HEK293T (cell line): ENCODE measurements around the gene SARS1.

ENCODE experiments used
- CTCF ChIA-PET: fragments of 350-600 bp; formaldehyde crosslinking; extraction: SDS; loops from one replicate; lab custom pipeline; 2021; ENCODE audit warnings: antibody characterized with exemption, inconsistent platforms; lab: Yijun Ruan, JAX
- POLR2A ChIA-PET: fragments of 350-600 bp; formaldehyde crosslinking; extraction: SDS; loops from one replicate; lab custom pipeline; 2020; ENCODE audit warnings: antibody characterized with exemption, inconsistent platforms; lab: Yijun Ruan, JAX
- DNase-seq: peaks from one replicate; pipeline ENCODE4 v3.0.0; 2012; ENCODE audit warnings: mixed read lengths; ENCODE audit errors: extremely low spot score
- ARNT ChIP-seq: fragments of 450-650 bp; IDR thresholded peaks from 2 replicates; pipeline ENCODE4 v1.6.1; 2017; ENCODE audit warnings: mild to moderate bottlenecking
- BHLHE40 ChIP-seq: fragments of 450-650 bp; IDR thresholded peaks from 2 replicates; pipeline ENCODE4 v1.6.1; 2016; ENCODE audit warnings: mild to moderate bottlenecking, moderate library complexity, borderline replicate concordance
- CTBP1 ChIP-seq: fragments of 450-650 bp; IDR thresholded peaks from 2 replicates; pipeline ENCODE4 v1.6.1; 2016; ENCODE audit warnings: borderline replicate concordance
- ELF4 ChIP-seq: fragments of 450-650 bp; IDR thresholded peaks from 2 replicates; pipeline ENCODE4 v1.6.1; 2017; ENCODE audit warnings: antibody characterized with exemption
- FOXA1 ChIP-seq: fragments of 450-650 bp; IDR thresholded peaks from 2 replicates; pipeline ENCODE4 v1.6.1; 2016; ENCODE audit warnings: mild to moderate bottlenecking
- FOXK2 ChIP-seq: fragments of 450-650 bp; IDR thresholded peaks from 2 replicates; pipeline ENCODE4 v1.6.1; 2016; ENCODE audit warnings: mild to moderate bottlenecking
- FOXM1 ChIP-seq: fragments of 450-650 bp; IDR thresholded peaks from 2 replicates; pipeline ENCODE4 v1.6.1; 2017; ENCODE audit warnings: mild to moderate bottlenecking, borderline replicate concordance
- HDGF ChIP-seq: fragments of 450-650 bp; IDR thresholded peaks from 2 replicates; pipeline ENCODE4 v1.6.1; 2017; ENCODE audit warnings: antibody characterized with exemption, borderline replicate concordance
- L3MBTL2 ChIP-seq: fragments of 450-650 bp; conservative IDR thresholded peaks from 2 replicates; pipeline ENCODE4 v1.6.1; 2016; ENCODE audit warnings: mild to moderate bottlenecking
- LEF1 ChIP-seq: fragments of 450-650 bp; IDR thresholded peaks from 2 replicates; pipeline ENCODE4 v1.6.1; 2017; ENCODE audit warnings: mild to moderate bottlenecking, borderline replicate concordance
- NFRKB ChIP-seq: fragments of 450-650 bp; IDR thresholded peaks from 2 replicates; pipeline ENCODE4 v1.6.1; 2016; ENCODE audit warnings: mild to moderate bottlenecking, moderate library complexity
- SP1 ChIP-seq: fragments of 450-650 bp; IDR thresholded peaks from 2 replicates; pipeline ENCODE4 v1.6.1; 2017
- SUZ12 ChIP-seq: fragments of 450-650 bp; IDR thresholded peaks from 2 replicates; pipeline ENCODE4 v1.6.1; 2016; ENCODE audit warnings: mild to moderate bottlenecking
- TARDBP ChIP-seq: fragments of 450-650 bp; IDR thresholded peaks from 2 replicates; pipeline ENCODE4 v1.6.1; 2016
- ZNF384 ChIP-seq: fragments of 450-650 bp; IDR thresholded peaks from 2 replicates; pipeline ENCODE4 v1.6.1; 2016
- TF ChIP-seq, protein P1 (sequence below): fragments of 450-650 bp; IDR thresholded peaks from 2 replicates; pipeline ENCODE4 v1.6.1; 2016

SARS1 gene

DNA sequence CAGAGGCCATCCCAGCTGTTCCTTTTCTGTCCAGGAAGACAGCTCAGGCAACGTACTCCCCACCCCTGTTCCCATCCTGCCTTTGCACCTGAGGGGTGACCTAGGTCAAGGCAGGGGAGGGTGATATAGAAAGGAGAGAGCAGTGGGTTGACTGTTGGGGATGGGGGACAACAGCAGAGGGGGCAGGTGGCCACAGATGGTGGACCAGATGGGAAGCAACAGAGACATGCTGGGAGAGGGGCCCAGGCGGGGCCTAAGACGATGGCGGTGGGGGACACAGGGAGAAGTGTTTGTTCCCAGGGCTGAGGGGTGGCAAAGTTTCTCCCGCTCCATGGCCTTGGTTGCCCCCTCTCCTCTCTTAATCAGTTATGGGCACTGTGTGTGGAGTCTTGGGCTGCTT lies 42.0 kb downstream of the SARS1 start:
- ChIA-PET POLR2A (interaction anchor here (2.1 kb wide), 1 partner anchor 42 kb away, joined by 11 read pairs; the partner anchor contains the start of gene SARS1), CTCF (no interaction called here)
- no peak for DNase-seq
- TF ChIP-seq L3MBTL2 (no peak), SP1 (no peak), SUZ12 (no peak), ARNT (no peak), ZNF384 (no peak)
- TF ChIP-seq, protein P1, sequence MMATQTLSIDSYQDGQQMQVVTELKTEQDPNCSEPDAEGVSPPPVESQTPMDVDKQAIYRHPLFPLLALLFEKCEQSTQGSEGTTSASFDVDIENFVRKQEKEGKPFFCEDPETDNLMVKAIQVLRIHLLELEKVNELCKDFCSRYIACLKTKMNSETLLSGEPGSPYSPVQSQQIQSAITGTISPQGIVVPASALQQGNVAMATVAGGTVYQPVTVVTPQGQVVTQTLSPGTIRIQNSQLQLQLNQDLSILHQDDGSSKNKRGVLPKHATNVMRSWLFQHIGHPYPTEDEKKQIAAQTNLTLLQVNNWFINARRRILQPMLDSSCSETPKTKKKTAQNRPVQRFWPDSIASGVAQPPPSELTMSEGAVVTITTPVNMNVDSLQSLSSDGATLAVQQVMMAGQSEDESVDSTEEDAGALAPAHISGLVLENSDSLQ: no peak

DNA sequence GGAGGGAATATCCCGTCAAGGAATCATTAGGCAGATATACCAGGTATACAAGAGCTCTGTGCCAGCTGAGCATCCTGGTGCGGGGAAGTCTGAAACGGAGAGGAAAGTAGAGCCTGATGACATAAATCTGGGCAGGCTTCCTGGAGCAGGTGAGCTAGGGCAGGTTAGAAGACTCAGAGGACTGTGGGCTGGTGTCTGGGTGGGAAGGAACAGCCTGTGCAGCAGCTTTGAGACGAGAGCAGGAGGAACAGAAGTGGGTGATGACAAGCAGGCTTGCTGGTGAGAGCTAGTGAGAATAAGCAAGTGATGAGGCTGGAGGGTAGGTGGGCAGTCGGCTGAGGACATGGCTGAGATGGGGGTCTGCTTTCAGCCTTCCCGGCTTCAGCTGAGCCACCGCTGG lies 42.4 kb downstream of the SARS1 start:
- TF ChIP-seq ZNF384: no peak
- no peak for TF ChIP-seq LEF1
- no peak for TF ChIP-seq L3MBTL2
- no peak for TF ChIP-seq SUZ12
- no peak for TF ChIP-seq FOXM1
- no peak for TF ChIP-seq CTBP1
- TF ChIP-seq TARDBP: no peak
- no peak for TF ChIP-seq FOXK2
- TF ChIP-seq SP1: no peak
- TF ChIP-seq ELF4: no peak
- no peak for TF ChIP-seq NFRKB
- no peak for TF ChIP-seq HDGF
- no peak for TF ChIP-seq FOXA1
- TF ChIP-seq, protein P1: no peak
- no peak for TF ChIP-seq BHLHE40
- no peak for TF ChIP-seq ARNT
- no peak for DNase-seq
- ChIA-PET CTCF (interaction anchor here (0.5 kb wide), 1 partner anchor 176 kb away, joined by 4 read pairs; no protein-coding TSS in a partner anchor), POLR2A (interaction anchor here (1.8 to 2.1 kb wide), 2 partner anchors 42 to 142 kb away, joined by 5 to 11 read pairs; partner anchors contain the start of genes SARS1 and SORT1)

DNA sequence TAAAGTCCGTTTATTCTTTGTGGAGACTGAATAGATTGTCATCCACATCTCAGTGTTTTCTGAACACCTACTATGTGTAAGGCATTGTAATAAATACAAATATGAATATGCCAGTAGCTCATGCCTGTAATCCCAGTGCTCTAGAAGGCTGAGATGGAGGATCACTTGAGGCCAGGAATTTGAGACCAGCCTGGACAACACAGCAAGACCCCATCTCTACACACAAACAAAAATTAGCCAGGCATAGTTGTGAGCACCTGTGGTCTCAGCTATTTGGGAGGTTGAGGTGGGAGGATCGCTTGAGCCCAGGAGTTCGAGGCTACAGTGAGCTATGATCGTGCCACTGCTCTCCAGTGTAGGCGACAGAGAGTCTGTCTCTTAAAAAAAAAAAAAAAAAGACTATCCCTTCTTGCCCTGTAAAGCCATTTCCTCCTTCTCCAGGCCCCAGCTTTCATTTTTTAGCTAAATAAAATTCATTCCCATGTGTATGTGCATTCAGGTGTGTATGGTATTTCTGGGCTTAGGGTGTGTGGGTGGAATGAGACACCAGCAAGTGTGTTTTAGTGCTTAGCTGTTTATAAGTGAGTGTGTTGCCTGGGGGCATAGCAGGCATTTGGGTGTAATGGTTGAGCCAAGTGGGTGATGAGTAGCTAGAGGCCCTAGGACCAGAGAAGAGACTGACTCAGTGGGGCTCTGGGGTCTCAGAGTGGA lies 43.4 kb downstream of the SARS1 start:
- DNase-seq: no peak
- ChIA-PET CTCF (interaction anchor here (0.5 to 0.7 kb wide), 2 partner anchors 275 to 289 kb away, joined by 3 read pairs; no protein-coding TSS in a partner anchor), POLR2A (interaction anchor here (0.6 to 2.1 kb wide), 3 partner anchors 20 to 141 kb away, joined by 3 to 11 read pairs (median 5); partner anchors contain the start of genes SARS1 and SORT1)
- no peak for TF ChIP-seq BHLHE40
- TF ChIP-seq FOXM1: no peak
- no peak for TF ChIP-seq SP1
- no peak for TF ChIP-seq ARNT
- no peak for TF ChIP-seq FOXK2
- TF ChIP-seq HDGF: no peak
- TF ChIP-seq ZNF384: no peak
- TF ChIP-seq TARDBP: no peak
- TF ChIP-seq SUZ12: no peak

DNA sequence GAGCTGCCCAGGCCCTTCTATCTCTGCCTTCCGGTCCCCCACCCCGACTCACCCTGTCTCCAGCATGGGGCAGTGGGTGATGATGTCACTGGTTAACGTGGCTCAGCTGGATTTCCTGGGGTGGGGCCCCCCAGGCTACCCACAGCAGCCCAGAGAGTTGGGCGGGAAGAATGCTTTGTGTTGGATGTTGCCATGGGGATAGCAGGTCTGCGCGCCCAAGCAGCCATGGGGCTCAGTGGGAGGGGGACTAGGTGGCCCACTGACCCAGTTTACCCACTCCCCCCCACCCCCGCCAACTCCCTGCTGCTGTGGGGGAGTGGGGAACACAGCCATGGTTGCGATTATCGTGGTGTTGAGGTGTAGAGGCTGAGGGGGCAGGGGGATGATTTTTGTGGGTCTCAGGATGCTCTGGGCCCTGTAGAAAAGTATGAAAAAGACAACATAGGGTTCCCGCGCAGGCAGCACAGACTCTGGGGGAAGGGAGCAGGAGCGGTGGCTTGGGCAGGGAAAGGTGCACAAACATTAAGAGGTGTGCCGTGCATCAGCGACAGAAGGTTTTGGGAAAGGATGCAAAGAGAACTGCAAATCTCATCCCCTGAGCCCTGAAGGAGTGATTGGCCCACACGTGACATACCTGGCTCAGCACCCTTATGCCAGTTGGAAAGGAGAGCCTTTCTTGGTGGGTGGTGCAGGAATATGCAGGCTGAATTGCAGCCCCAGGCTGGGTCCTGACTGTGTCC lies 44.1 kb downstream of the SARS1 start:
- TF ChIP-seq FOXA1 (no peak), NFRKB (no peak), TARDBP (no peak), FOXM1 (no peak), ZNF384 (no peak), FOXK2 (no peak), ELF4 (no peak), BHLHE40 (no peak), HDGF (no peak), SP1 (no peak), SUZ12 (no peak), CTBP1 (no peak), ARNT (no peak), LEF1 (no peak), L3MBTL2 (no peak)
- TF ChIP-seq, protein P1: no peak
- DNase-seq: no peak
- POLR2A ChIA-PET: interaction anchor here (1.8 to 2.1 kb wide), 2 partner anchors 44 to 140 kb away, joined by 5 to 11 read pairs; partner anchors contain the start of genes SARS1 and SORT1
- CTCF ChIA-PET: interaction anchor here (0.6 kb wide), 1 partner anchor 64 kb away, joined by 3 read pairs; no protein-coding TSS in a partner anchor

DNA sequence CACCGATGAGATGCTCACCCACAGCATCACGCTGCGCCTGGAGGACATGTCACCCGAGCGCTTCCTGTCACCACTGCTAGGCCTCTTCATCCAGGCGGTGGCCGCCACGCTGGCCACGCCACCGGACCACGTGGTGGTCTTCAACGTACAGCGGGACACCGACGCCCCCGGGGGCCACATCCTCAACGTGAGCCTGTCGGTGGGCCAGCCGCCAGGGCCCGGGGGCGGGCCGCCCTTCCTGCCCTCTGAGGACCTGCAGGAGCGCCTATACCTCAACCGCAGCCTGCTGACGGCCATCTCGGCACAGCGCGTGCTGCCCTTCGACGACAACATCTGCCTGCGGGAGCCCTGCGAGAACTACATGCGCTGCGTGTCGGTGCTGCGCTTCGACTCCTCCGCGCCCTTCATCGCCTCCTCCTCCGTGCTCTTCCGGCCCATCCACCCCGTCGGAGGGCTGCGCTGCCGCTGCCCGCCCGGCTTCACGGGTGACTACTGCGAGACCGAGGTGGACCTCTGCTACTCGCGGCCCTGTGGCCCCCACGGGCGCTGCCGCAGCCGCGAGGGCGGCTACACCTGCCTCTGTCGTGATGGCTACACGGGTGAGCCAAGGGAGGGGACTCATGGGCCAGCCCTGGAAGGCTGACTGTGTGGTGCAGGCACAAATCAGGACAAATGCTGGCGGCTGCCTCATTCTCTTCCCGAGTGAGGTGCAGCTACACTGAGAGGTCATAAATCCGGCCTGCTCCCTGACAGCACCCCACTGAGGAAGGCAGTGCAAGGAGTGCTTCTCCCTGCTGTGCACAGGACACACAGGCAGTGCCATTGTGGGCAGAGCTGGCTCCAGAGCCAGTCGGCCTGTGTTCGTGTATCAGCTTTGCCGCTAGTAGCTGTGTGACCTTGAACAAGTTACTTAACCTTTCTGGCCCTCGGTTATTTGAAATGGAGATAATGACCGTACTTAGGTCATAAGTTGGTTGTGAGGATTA lies 45.1 kb downstream of the SARS1 start:
- POLR2A ChIA-PET: no interaction called here
- CTCF ChIA-PET: interaction anchor here (1.3 kb wide), 1 partner anchor 19 kb away, joined by 4 read pairs; no protein-coding TSS in a partner anchor
- TF ChIP-seq, protein P1: peak; percentile 73
- TF ChIP-seq ELF4 (no peak), SP1 (no peak), FOXK2 (no peak)
- DNase-seq: no peak
